Endothelial cell of umbilical vein (primary cell): ENCODE data around the gene ZNF346.

ENCODE experiments used
- EZH2 ChIP-seq: IDR thresholded peaks from 2 replicates; pipeline ENCODE4 v1.6.1; 2012; ENCODE audit warnings: borderline replicate concordance, low read depth, mild to moderate bottlenecking, moderate library complexity, low read length, inconsistent platforms; ENCODE audit not compliant: severe bottlenecking
- TF ChIP-seq, protein P1 (sequence below): IDR thresholded peaks from 2 replicates; pipeline ENCODE4 v1.6.1; 2011; ENCODE audit not compliant: insufficient read depth, insufficient read length
- TF ChIP-seq, protein P2 (sequence below), 2 donors: IDR thresholded peaks; 1 replicate in 1 of 2; 2 replicates in 1 of 2; pipeline ENCODE4 v1.5.1; 2011; ENCODE audit warnings: low read length in 2 of 2, mild to moderate bottlenecking in 2 of 2, moderate library complexity in 2 of 2, control low read depth in 1 of 2, inconsistent platforms in 1 of 2, low read depth in 1 of 2; ENCODE audit not compliant: insufficient read depth in 1 of 2; ENCODE audit errors: extremely low read depth in 1 of 2

DNA sequence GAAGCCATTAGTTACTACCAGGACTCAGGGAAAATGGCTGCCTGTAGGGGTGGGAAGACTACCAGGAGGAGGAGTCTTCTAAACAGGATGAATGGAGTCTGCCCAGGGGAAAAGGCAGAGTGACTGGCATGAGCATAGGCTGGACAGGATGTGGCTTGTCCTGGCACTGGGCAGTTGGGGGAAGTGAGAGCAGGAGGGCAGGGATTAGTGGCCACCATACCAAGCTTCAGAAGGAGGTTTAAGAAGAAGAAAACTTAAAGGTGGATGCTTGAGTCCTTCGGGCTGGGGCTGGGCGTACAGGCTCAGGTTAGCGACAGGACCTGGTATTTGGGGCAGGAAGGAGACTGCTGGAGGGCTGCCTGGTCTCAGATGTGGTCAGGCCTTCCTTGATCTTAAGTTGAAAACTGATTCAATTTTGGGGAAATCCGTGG, 106.1 kb downstream of the ZNF346 start:
- no peak for TF ChIP-seq EZH2
- TF ChIP-seq, protein P1, sequence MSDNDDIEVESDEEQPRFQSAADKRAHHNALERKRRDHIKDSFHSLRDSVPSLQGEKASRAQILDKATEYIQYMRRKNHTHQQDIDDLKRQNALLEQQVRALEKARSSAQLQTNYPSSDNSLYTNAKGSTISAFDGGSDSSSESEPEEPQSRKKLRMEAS: no peak
- TF ChIP-seq, protein P2, sequence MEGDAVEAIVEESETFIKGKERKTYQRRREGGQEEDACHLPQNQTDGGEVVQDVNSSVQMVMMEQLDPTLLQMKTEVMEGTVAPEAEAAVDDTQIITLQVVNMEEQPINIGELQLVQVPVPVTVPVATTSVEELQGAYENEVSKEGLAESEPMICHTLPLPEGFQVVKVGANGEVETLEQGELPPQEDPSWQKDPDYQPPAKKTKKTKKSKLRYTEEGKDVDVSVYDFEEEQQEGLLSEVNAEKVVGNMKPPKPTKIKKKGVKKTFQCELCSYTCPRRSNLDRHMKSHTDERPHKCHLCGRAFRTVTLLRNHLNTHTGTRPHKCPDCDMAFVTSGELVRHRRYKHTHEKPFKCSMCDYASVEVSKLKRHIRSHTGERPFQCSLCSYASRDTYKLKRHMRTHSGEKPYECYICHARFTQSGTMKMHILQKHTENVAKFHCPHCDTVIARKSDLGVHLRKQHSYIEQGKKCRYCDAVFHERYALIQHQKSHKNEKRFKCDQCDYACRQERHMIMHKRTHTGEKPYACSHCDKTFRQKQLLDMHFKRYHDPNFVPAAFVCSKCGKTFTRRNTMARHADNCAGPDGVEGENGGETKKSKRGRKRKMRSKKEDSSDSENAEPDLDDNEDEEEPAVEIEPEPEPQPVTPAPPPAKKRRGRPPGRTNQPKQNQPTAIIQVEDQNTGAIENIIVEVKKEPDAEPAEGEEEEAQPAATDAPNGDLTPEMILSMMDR (IDR thresholded peaks at IDR 0.05; ENCODE audit: extremely low read depth in 1 of 2, insufficient read depth in 1 of 2, low read depth in 1 of 2, low read length in 2 of 2): no peak
